Esophagus squamous epithelium (tissue), 5 donors: Measurements from ENCODE around the gene KCNMA1. TPM values are rescaled to one million over a fixed set of nuclear protein-coding genes. Genes with fewer than 3 reads are reported as not detected.

Source experiments
- DNase-seq: peaks from one replicate; lab custom pipeline; 2025; lab: John Stamatoyannopoulos, UW
- H3K27ac ChIP-seq, 4 donors: fragments of 200-600 bp; sonication (generic); one replicate each; pipeline ENCODE4 v1.5.1; 2016 to 2019; ENCODE audit warnings: mild to moderate bottlenecking in 1 of 4
- H3K27me3 ChIP-seq, 4 donors: fragments of 200-600 bp; sonication (generic); 1 replicate in 3 of 4; 2 replicates in 1 of 4; pipeline versions ENCODE4 v1.5.1 to v1.6.0; 2017 to 2021; ENCODE audit warnings: antibody characterized with exemption in 1 of 4
- H3K36me3 ChIP-seq, 3 donors: fragments of 200-600 bp; sonication (generic); one replicate each; pipeline ENCODE4 v1.5.1; 2016 to 2019
- H3K4me1 ChIP-seq, 3 donors: fragments of 200-600 bp; sonication (generic); one replicate each; pipeline ENCODE4 v1.5.1; 2017 to 2019
- H3K4me3 ChIP-seq, 4 donors: fragments of 200-600 bp; sonication (generic); 1 replicate in 3 of 4; 2 replicates in 1 of 4; pipeline ENCODE4 v1.5.1; 2016 to 2019; ENCODE audit warnings: mild to moderate bottlenecking in 2 of 4, moderate library complexity in 1 of 4
- H3K9me3 ChIP-seq, 3 donors: fragments of 200-600 bp; sonication (generic); one replicate each; pipeline ENCODE4 v1.5.1; 2016 to 2019
- CTCF ChIP-seq, 6 experiments: fragments of 450-650 bp in 4 of 6; fragments of 200-600 bp in 2 of 6; sonication (generic) in 2 of 6; IDR thresholded peaks; one replicate each; pipeline ENCODE4 v1.5.1; 2016 to 2019; ENCODE audit warnings: antibody characterized with exemption in 6 of 6, mild to moderate bottlenecking in 4 of 6, moderate library complexity in 4 of 6
- POLR2A ChIP-seq, 4 donors: fragments of 450-650 bp; IDR thresholded peaks; one replicate each; pipeline ENCODE4 v1.6.1; 2017; ENCODE audit warnings: antibody characterized with exemption in 4 of 4, mild to moderate bottlenecking in 4 of 4, moderate library complexity in 3 of 4
- WGBS, 2 donors: methylation state at CpG; one replicate each; pipeline ENCODE4 v1.1.5; 2018; 5-methylcytosine and 5-hydroxymethylcytosine counted together
- intact Hi-C: fragments of 100-400 bp; cut with DNase I; formaldehyde crosslinking; loops from one replicate; pipeline ENCODE4 v1.15.0; 2022
- total RNA-seq, 4 donors: library from RNA; depleted of rRNA; stranded (reverse); fragments of >200 nt; gene quantifications; one replicate each; pipeline ENCODE4 v1.1.0, GENCODE V29; 2016
- donor health status: DM: yes; HTN: yes; CAD: no.

KCNMA1 gene
- total RNA-seq, 4 donors from 2014 or later, result 7.5 to 74.2 (median 18.0) TPM

DNA sequence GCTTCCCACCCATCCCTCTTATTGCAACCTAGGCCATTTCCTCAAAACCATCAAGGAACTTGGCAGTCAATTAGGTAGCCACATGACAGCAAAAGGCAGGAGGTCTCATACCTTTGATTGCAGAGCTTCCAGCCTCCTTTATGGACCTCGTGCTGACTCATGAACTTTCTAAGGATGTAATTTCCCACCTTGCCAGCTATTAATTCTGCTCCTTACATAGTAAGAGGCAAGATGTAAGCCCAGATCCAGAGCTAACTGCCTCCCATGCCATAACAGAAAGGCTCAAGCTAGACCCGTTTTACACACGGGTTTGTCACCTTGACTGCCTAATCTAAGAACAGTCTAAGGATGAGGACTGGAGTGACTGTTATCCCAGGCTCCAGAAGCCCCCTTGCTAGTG lies 565.7 kb downstream of the KCNMA1 start:
- no peak for DNase-seq

DNA sequence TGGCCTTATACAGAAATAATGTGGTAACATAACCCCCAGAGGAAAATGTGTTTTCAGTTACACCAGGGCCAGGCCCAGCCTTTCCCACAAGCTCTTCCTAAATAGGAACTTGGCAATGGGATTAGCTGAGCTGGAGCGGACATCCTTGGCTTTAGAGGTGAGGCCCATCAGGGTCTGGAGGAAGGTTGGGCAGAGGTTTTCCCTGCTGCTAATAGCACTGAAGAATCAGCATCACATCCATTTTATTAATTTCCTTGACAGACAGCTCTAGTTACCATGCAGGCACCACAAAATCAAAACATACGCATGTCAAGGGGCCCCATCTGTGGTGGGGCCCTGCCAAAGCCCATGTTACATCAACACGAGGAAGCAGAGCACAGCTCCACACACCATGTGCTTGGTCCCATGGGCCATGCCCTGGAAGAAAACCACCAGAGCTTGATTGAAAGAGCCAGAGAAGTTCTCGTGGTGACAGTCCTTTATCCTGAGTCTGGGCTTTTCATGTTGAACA lies 566.6 kb downstream of the KCNMA1 start:
- no peak overlapping the region for H3K4me3 ChIP-seq
- H3K4me1 ChIP-seq, result peaks cover 0 to 27% (median 4%) of the 10 kb centered on the region in 3 donors
- H3K9me3 ChIP-seq, result no peaks in the 10 kb centered on the region
- intact Hi-C loops, result no loop called here
- no peak for DNase-seq
- no peak for TF ChIP-seq CTCF (IDR thresholded peaks at IDR 0.05)
- no peak for TF ChIP-seq POLR2A (IDR thresholded peaks at IDR 0.05)
- whole genome bisulfite sequencing, 2 donors, result 68 to 81% methylated on average over 3 of the region's 4 CpGs
- H3K27me3 ChIP-seq, result no peaks in the 10 kb centered on the region
- H3K27ac ChIP-seq, result peak overlapping the region in 2 of 4 donors; percentile 23 to 54
- peaks cover 0 to 26% (median 0%) of the 10 kb centered on the region in 3 donors for H3K36me3 ChIP-seq

More for the DNA sequence above, 565.7 kb downstream of the KCNMA1 start:
- H3K9me3 ChIP-seq, result no peaks in the 10 kb centered on the region
- H3K4me3 ChIP-seq, result no peak overlapping the region
- H3K4me1 ChIP-seq, result peaks cover 0 to 27% (median 4%) of the 10 kb centered on the region in 3 donors
- H3K27ac ChIP-seq, result peak overlapping the region in 3 of 4 donors; percentile 13 to 54 (median 23)
- H3K27me3 ChIP-seq, result no peaks in the 10 kb centered on the region
- intact Hi-C loops, result no loop called here
- 46 to 90% methylated on average over 1 to 3 of the region's 3 CpGs for WGBS, 2 donors
- H3K36me3 ChIP-seq, result peaks cover 0 to 26% (median 0%) of the 10 kb centered on the region in 3 donors
- TF ChIP-seq POLR2A (IDR thresholded peaks at IDR 0.05), result no peak
- no peak for TF ChIP-seq CTCF (IDR thresholded peaks at IDR 0.05)

- 85 to 96% methylated on average over 5 of the region's 5 CpGs for WGBS, 2 donors
- H3K9me3 ChIP-seq, result no peaks in the 10 kb centered on the region
- TF ChIP-seq CTCF (IDR thresholded peaks at IDR 0.05) (no peak), POLR2A (IDR thresholded peaks at IDR 0.05) (no peak)
- H3K36me3 ChIP-seq, result peaks cover 0 to 26% (median 0%) of the 10 kb centered on the region in 3 donors
- no peaks in the 10 kb centered on the region for H3K27me3 ChIP-seq
- no peak overlapping the region for H3K27ac ChIP-seq
- H3K4me3 ChIP-seq, result no peak overlapping the region
- intact Hi-C loops, result no loop called here
- peaks cover 0 to 27% (median 4%) of the 10 kb centered on the region in 3 donors for H3K4me1 ChIP-seq
- DNase-seq, result no peak
These were observed 567.3 kb downstream of the KCNMA1 start for GRCh38 chr10:77070346-77070745.

DNA sequence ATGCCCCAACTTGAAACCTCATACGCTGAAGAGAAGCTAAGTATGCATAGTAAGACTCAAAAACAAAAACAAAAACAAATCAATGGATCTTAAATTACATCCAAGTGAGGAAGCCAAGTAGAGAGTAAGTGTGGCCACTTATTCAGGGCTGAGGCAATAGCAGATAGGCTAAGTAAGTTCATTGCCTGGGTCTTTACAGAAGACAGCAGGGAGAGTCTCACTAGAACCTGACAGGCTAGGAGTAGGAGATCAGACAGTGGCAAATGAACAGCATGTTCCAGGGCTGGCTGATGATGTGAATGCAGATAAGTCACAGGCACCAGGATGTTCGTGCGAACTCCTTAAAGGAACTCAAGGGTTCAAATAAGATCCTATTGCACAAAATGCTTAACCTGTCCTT lies 568.6 kb downstream of the KCNMA1 start:
- 57 to 88% methylated on average over 3 of the region's 3 CpGs for WGBS, 2 donors
- intact Hi-C loops, result no loop called here
- Histone ChIP-seq H3K9me3 (no peaks in the 10 kb centered on the region), H3K36me3 (peaks cover 0 to 26% (median 0%) of the 10 kb centered on the region in 3 donors), H3K27me3 (no peaks in the 10 kb centered on the region), H3K27ac (no peak overlapping the region), H3K4me1 (peaks cover 0 to 29% (median 4%) of the 10 kb centered on the region in 3 donors), H3K4me3 (no peak overlapping the region)
- DNase-seq, result no peak
- TF ChIP-seq CTCF (IDR thresholded peaks at IDR 0.05) (no peak), POLR2A (IDR thresholded peaks at IDR 0.05) (no peak)

DNA sequence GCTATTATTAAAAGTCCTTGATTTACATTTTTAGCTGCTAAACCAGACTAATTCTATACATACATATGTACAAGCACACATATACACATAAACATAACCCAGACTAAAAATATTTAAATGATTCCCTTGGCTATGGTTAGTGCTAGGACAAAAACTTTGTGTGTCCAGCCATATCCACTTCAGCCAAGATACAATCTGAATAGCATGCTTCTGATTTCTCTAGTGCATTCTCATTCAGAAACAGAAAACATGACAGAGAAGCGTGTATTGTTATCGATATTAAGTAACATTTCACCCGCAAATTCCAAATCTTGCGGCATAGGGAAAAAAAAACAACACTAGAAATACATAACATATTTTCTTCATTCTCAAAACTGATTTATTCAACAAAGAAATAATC lies 569.3 kb downstream of the KCNMA1 start:
- Histone ChIP-seq H3K4me1 (peaks cover 0 to 22% (median under 1%) of the 10 kb centered on the region in 3 donors), H3K9me3 (no peaks in the 10 kb centered on the region), H3K27ac (no peak overlapping the region), H3K4me3 (no peak overlapping the region), H3K36me3 (peaks cover 0 to 26% (median 0%) of the 10 kb centered on the region in 3 donors), H3K27me3 (no peaks in the 10 kb centered on the region)
- 96 to 98% methylated on average over 4 of the region's 4 CpGs for WGBS, 2 donors
- DNase-seq, result no peak
- TF ChIP-seq CTCF (IDR thresholded peaks at IDR 0.05), result no peak
- TF ChIP-seq POLR2A (IDR thresholded peaks at IDR 0.05), result no peak
- intact Hi-C loops, result no loop called here
